OCI-LY1 (cell line): Measurements from ENCODE around the gene PLAC9.

Experiments used
- H2AFZ ChIP-seq: fragments of 200-600 bp; sonication (generic), shearing (Covaris generic); 2 replicates; pipeline ENCODE4 v1.6.0; 2014; ENCODE audit warnings: antibody characterized with exemption, mild to moderate bottlenecking, low read length
- H3F3A ChIP-seq: fragments of 200-600 bp; sonication (generic), shearing (Covaris generic); 2 replicates; pipeline ENCODE4 v1.6.0; 2014; ENCODE audit warnings: mild to moderate bottlenecking, antibody characterized with exemption, low read length, moderate library complexity; ENCODE audit not compliant: insufficient read depth
- H3K27ac ChIP-seq: fragments of 200-600 bp; sonication (generic); 2 replicates; pipeline ENCODE4 v1.5.1; 2014; ENCODE audit warnings: low read length, mixed run types, mild to moderate bottlenecking, low read depth; ENCODE audit not compliant: poor library complexity, severe bottlenecking
- H3K27me3 ChIP-seq: fragments of 200-600 bp; sonication (generic); 2 replicates; pipeline ENCODE4 v1.6.0; 2014; ENCODE audit warnings: antibody characterized with exemption, mild to moderate bottlenecking, low read length, moderate library complexity; ENCODE audit not compliant: insufficient read depth
- H3K36me3 ChIP-seq: fragments of 200-600 bp; sonication (generic); 2 replicates; pipeline ENCODE4 v1.6.1; 2014; ENCODE audit warnings: mild to moderate bottlenecking, antibody characterized with exemption, low read length, moderate library complexity, mixed read lengths; ENCODE audit not compliant: insufficient read depth
- H3K4me1 ChIP-seq: fragments of 200-600 bp; sonication (generic); 2 replicates; pipeline ENCODE4 v1.5.1; 2014; ENCODE audit warnings: mild to moderate bottlenecking, low read length, moderate library complexity; ENCODE audit not compliant: insufficient read depth, severe bottlenecking
- H3K4me2 ChIP-seq: fragments of 200-600 bp; sonication (generic), shearing (Covaris generic); 2 replicates; pipeline ENCODE4 v1.6.1; 2014; ENCODE audit warnings: low read length
- H3K4me3 ChIP-seq: fragments of 200-600 bp; sonication (generic); 2 replicates; pipeline ENCODE4 v1.5.1; 2014; ENCODE audit warnings: low read length, low read depth, mild to moderate bottlenecking, mixed read lengths; ENCODE audit not compliant: poor library complexity, severe bottlenecking
- H3K79me2 ChIP-seq: fragments of 200-600 bp; shearing (Covaris generic); 2 replicates; pipeline ENCODE4 v1.6.1; 2016; ENCODE audit warnings: mixed run types, low read length, mixed read lengths; ENCODE audit not compliant: insufficient read depth
- H3K9ac ChIP-seq: fragments of 200-600 bp; sonication (generic), shearing (Covaris generic); 2 replicates; pipeline ENCODE4 v1.6.1; 2014; ENCODE audit warnings: mild to moderate bottlenecking, low read length, mixed read lengths
- H3K9me2 ChIP-seq: fragments of 200-600 bp; sonication (generic), shearing (Covaris generic); 2 replicates; pipeline ENCODE4 v1.6.1; 2014; ENCODE audit warnings: low read depth, mild to moderate bottlenecking, low read length, mixed read lengths
- H3K9me3 ChIP-seq: fragments of 200-600 bp; shearing (Covaris generic); 2 replicates; pipeline ENCODE4 v1.6.1; 2014; ENCODE audit warnings: low read length, mixed read lengths
- H4K20me1 ChIP-seq: fragments of 200-600 bp; sonication (generic), shearing (Covaris generic); 2 replicates; pipeline ENCODE4 v1.6.0; 2016; ENCODE audit warnings: mild to moderate bottlenecking, low read length; ENCODE audit not compliant: insufficient read depth
- CTCF ChIP-seq: fragments of 200-600 bp; sonication (generic), shearing (Covaris generic); IDR thresholded peaks from 2 replicates; pipeline ENCODE4 v1.5.1; 2017; ENCODE audit warnings: mild to moderate bottlenecking, antibody characterized with exemption, low read length, moderate library complexity, mixed read lengths
- EZH2 ChIP-seq: fragments of 200-600 bp; sonication (generic), shearing (Covaris generic); IDR thresholded peaks from 2 replicates; pipeline ENCODE4 v1.8.0; 2017; ENCODE audit warnings: borderline replicate concordance, mixed run types, mild to moderate bottlenecking, antibody characterized with exemption, low read length, moderate library complexity, mixed read lengths

Gene PLAC9

GRCh38 chr10:80122746-80123145 is 9.8 kb upstream of the PLAC9 start:
- H3K9me3 ChIP-seq: no peaks in the 10 kb centered on the region
- no peaks in the 10 kb centered on the region for H4K20me1 ChIP-seq
- H3K27me3 ChIP-seq: no peaks in the 10 kb centered on the region
- H3K4me2 ChIP-seq: no peak overlapping the region
- H3K36me3 ChIP-seq: no peaks in the 10 kb centered on the region
- H3F3A ChIP-seq: no peaks in the 10 kb centered on the region
- H2AFZ ChIP-seq: no peak overlapping the region
- TF ChIP-seq CTCF (no peak), EZH2 (no peak)
- no peak overlapping the region for H3K4me3 ChIP-seq
- no peak overlapping the region for H3K9ac ChIP-seq
- H3K79me2 ChIP-seq: no peaks in the 10 kb centered on the region
- H3K27ac ChIP-seq: no peak overlapping the region
- H3K9me2 ChIP-seq: no peaks in the 10 kb centered on the region
- H3K4me1 ChIP-seq: no peaks in the 10 kb centered on the region

GRCh38 chr10:80126876-80127275 is 5.7 kb upstream of the PLAC9 start:
- Histone ChIP-seq H4K20me1 (no peaks in the 10 kb centered on the region), H3K4me2 (no peak overlapping the region), H3K27me3 (no peaks in the 10 kb centered on the region), H3K9ac (no peak overlapping the region), H3K4me1 (no peaks in the 10 kb centered on the region), H3K27ac (no peak overlapping the region), H3F3A (no peaks in the 10 kb centered on the region), H3K4me3 (no peak overlapping the region), H3K79me2 (no peaks in the 10 kb centered on the region), H3K36me3 (no peaks in the 10 kb centered on the region), H3K9me2 (no peaks in the 10 kb centered on the region), H2AFZ (no peak overlapping the region), H3K9me3 (no peaks in the 10 kb centered on the region)
- TF ChIP-seq CTCF (no peak), EZH2 (no peak)

- Histone ChIP-seq H4K20me1 (no peaks in the 10 kb centered on the region), H3K36me3 (no peaks in the 10 kb centered on the region), H3K9me3 (no peaks in the 10 kb centered on the region), H3K79me2 (no peaks in the 10 kb centered on the region), H3K4me2 (no peak overlapping the region), H3K27ac (no peak overlapping the region), H2AFZ (no peak overlapping the region), H3F3A (no peaks in the 10 kb centered on the region), H3K9me2 (no peaks in the 10 kb centered on the region), H3K4me3 (no peak overlapping the region), H3K4me1 (no peaks in the 10 kb centered on the region), H3K9ac (no peak overlapping the region), H3K27me3 (no peaks in the 10 kb centered on the region)
- no peak for TF ChIP-seq EZH2
- TF ChIP-seq CTCF: no peak
These were observed 1.0 kb upstream of the PLAC9 start for GRCh38 chr10:80131499-80131901.
